ENCODE data around the gene AGRN.

The AGRN gene

GRCh38 chr1:1040004-1040991 lies 20.4 kb downstream of the AGRN start:
- peaks cover 0 to 6% of the 10 kb centered on the region in 2 donors for H3K36me3 ChIP-seq (ENCODE audit: control insufficient read depth in 1 of 2, insufficient read depth in 2 of 2, low read length in 2 of 2)
- H3K27ac ChIP-seq (ENCODE audit: low read depth, low read length) = no peak overlapping the region
- H3K9me3 ChIP-seq (ENCODE audit: control insufficient read depth in 1 of 2, low read length in 2 of 2) = no peaks in the 10 kb centered on the region
- H3K4me1 ChIP-seq (ENCODE audit: control insufficient read depth in 1 of 2, insufficient read depth in 2 of 2, low read length in 2 of 2) = peaks cover 9 to 20% of the 10 kb centered on the region in 2 donors
- peak overlapping the region; percentile 50 to 54 for H3K4me3 ChIP-seq (ENCODE audit: low read depth in 1 of 2, low read length in 2 of 2)
- no peak overlapping the region for H3K9ac ChIP-seq (ENCODE audit: low read depth in 1 of 2, low read length in 2 of 2)
- peaks cover 17 to 25% of the 10 kb centered on the region in 2 donors for H3K27me3 ChIP-seq (ENCODE audit: control insufficient read depth in 1 of 2, insufficient read depth in 2 of 2, low read length in 2 of 2)

- peaks cover 9 to 20% of the 10 kb centered on the region in 2 donors for H3K4me1 ChIP-seq (ENCODE audit: control insufficient read depth in 1 of 2, insufficient read depth in 2 of 2, low read length in 2 of 2)
- H3K4me3 ChIP-seq (ENCODE audit: low read depth in 1 of 2, low read length in 2 of 2) = no peak overlapping the region
- no peaks in the 10 kb centered on the region for H3K9me3 ChIP-seq (ENCODE audit: control insufficient read depth in 1 of 2, low read length in 2 of 2)
- H3K36me3 ChIP-seq (ENCODE audit: control insufficient read depth in 1 of 2, insufficient read depth in 2 of 2, low read length in 2 of 2) = peaks cover 0 to 6% of the 10 kb centered on the region in 2 donors
- no peak overlapping the region for H3K27ac ChIP-seq (ENCODE audit: low read depth, low read length)
- H3K9ac ChIP-seq (ENCODE audit: low read depth in 1 of 2, low read length in 2 of 2) = no peak overlapping the region
- peaks cover 17 to 25% of the 10 kb centered on the region in 2 donors for H3K27me3 ChIP-seq (ENCODE audit: control insufficient read depth in 1 of 2, insufficient read depth in 2 of 2, low read length in 2 of 2)
These were observed 21.2 kb downstream of the AGRN start for GRCh38 chr1:1041092-1041523.

- H3K9me3 ChIP-seq (ENCODE audit: control insufficient read depth in 1 of 2, low read length in 2 of 2) = no peaks in the 10 kb centered on the region
- H3K4me1 ChIP-seq (ENCODE audit: control insufficient read depth in 1 of 2, insufficient read depth in 2 of 2, low read length in 2 of 2) = peaks cover 9 to 20% of the 10 kb centered on the region in 2 donors
- H3K27me3 ChIP-seq (ENCODE audit: control insufficient read depth in 1 of 2, insufficient read depth in 2 of 2, low read length in 2 of 2) = peaks cover 17 to 22% of the 10 kb centered on the region in 2 donors
- no peak overlapping the region for H3K27ac ChIP-seq (ENCODE audit: low read depth, low read length)
- peaks cover 0 to 7% of the 10 kb centered on the region in 2 donors for H3K36me3 ChIP-seq (ENCODE audit: control insufficient read depth in 1 of 2, insufficient read depth in 2 of 2, low read length in 2 of 2)
- H3K4me3 ChIP-seq (ENCODE audit: low read depth in 1 of 2, low read length in 2 of 2) = no peak overlapping the region
- H3K9ac ChIP-seq (ENCODE audit: low read depth in 1 of 2, low read length in 2 of 2) = no peak overlapping the region
These were observed 22.0 kb downstream of the AGRN start for GRCh38 chr1:1041873-1042272.

DNA sequence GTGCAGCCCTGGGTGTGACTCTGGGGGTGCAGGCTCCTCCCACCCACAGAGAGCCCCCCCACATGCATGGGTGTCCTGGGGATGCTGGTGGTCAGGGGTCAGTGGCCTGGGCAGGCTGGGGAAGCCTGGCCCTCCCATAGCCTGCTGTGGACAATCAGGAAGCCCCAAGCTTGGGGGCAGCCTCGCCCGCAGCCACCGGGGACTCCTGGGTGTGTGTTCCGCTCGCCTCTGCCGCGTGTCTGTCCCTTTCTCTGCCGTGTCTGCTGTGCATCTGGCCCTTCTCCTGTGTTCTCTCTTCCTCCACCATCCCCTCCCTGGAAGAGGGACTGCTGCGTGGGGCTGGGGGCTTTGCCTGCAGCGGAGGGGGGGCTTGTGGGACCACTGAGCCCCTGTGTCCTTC lies 22.9 kb downstream of the AGRN start:
- H3K27me3 ChIP-seq (ENCODE audit: control insufficient read depth in 1 of 2, insufficient read depth in 2 of 2, low read length in 2 of 2) = peaks cover 14 to 17% of the 10 kb centered on the region in 2 donors
- H3K27ac ChIP-seq (ENCODE audit: low read depth, low read length) = no peak overlapping the region
- H3K36me3 ChIP-seq (ENCODE audit: control insufficient read depth in 1 of 2, insufficient read depth in 2 of 2, low read length in 2 of 2) = peaks cover 0 to 11% of the 10 kb centered on the region in 2 donors
- peaks cover 9 to 20% of the 10 kb centered on the region in 2 donors for H3K4me1 ChIP-seq (ENCODE audit: control insufficient read depth in 1 of 2, insufficient read depth in 2 of 2, low read length in 2 of 2)
- H3K9me3 ChIP-seq (ENCODE audit: control insufficient read depth in 1 of 2, low read length in 2 of 2) = no peaks in the 10 kb centered on the region
- no peak overlapping the region for H3K4me3 ChIP-seq (ENCODE audit: low read depth in 1 of 2, low read length in 2 of 2)
- H3K9ac ChIP-seq (ENCODE audit: low read depth in 1 of 2, low read length in 2 of 2) = no peak overlapping the region

DNA sequence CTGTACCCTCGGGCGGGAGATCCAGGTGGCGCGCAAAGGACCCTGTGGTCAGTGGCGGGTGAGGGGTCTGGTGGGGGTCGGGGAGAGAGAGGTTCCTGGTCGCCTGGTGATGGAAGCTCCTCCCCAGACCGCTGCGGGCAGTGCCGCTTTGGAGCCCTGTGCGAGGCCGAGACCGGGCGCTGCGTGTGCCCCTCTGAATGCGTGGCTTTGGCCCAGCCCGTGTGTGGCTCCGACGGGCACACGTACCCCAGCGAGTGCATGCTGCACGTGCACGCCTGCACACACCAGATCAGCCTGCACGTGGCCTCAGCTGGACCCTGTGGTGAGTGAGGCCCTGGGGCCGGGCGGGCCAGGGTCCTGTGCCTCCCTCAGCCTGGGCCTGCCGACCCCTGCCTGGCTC lies 23.5 kb downstream of the AGRN start:
- no peak overlapping the region for H3K4me3 ChIP-seq (ENCODE audit: low read depth in 1 of 2, low read length in 2 of 2)
- H3K27ac ChIP-seq (ENCODE audit: low read depth, low read length) = no peak overlapping the region
- H3K9me3 ChIP-seq (ENCODE audit: control insufficient read depth in 1 of 2, low read length in 2 of 2) = no peaks in the 10 kb centered on the region
- H3K9ac ChIP-seq (ENCODE audit: low read depth in 1 of 2, low read length in 2 of 2) = no peak overlapping the region
- H3K36me3 ChIP-seq (ENCODE audit: control insufficient read depth in 1 of 2, insufficient read depth in 2 of 2, low read length in 2 of 2) = peaks cover 0 to 11% of the 10 kb centered on the region in 2 donors
- peaks cover 9 to 12% of the 10 kb centered on the region in 2 donors for H3K27me3 ChIP-seq (ENCODE audit: control insufficient read depth in 1 of 2, insufficient read depth in 2 of 2, low read length in 2 of 2)
- peaks cover 9 to 20% of the 10 kb centered on the region in 2 donors for H3K4me1 ChIP-seq (ENCODE audit: control insufficient read depth in 1 of 2, insufficient read depth in 2 of 2, low read length in 2 of 2)

DNA sequence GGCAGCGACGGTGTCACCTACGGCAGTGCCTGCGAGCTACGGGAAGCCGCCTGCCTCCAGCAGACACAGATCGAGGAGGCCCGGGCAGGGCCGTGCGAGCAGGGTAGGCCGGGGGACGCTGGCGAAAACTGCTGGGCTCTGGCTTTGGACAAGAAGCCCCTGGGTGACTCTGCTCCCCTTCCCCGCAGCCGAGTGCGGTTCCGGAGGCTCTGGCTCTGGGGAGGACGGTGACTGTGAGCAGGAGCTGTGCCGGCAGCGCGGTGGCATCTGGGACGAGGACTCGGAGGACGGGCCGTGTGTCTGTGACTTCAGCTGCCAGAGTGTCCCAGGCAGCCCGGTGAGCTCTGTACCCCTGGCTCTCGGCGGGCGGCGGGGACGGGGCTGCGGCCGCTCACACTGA lies 24.0 kb downstream of the AGRN start:
- Histone ChIP-seq H3K27me3 (ENCODE audit: control insufficient read depth in 1 of 2, insufficient read depth in 2 of 2, low read length in 2 of 2) (peaks cover 4 to 10% of the 10 kb centered on the region in 2 donors), H3K9me3 (ENCODE audit: control insufficient read depth in 1 of 2, low read length in 2 of 2) (no peaks in the 10 kb centered on the region), H3K27ac (ENCODE audit: low read depth, low read length) (no peak overlapping the region), H3K4me3 (ENCODE audit: low read depth in 1 of 2, low read length in 2 of 2) (no peak overlapping the region), H3K36me3 (ENCODE audit: control insufficient read depth in 1 of 2, insufficient read depth in 2 of 2, low read length in 2 of 2) (peaks cover 0 to 11% of the 10 kb centered on the region in 2 donors), H3K9ac (ENCODE audit: low read depth in 1 of 2, low read length in 2 of 2) (no peak overlapping the region), H3K4me1 (ENCODE audit: control insufficient read depth in 1 of 2, insufficient read depth in 2 of 2, low read length in 2 of 2) (peaks cover 9 to 15% of the 10 kb centered on the region in 2 donors)

- H3K9ac ChIP-seq (ENCODE audit: low read depth in 1 of 2, low read length in 2 of 2) = no peak overlapping the region
- no peak overlapping the region for H3K4me3 ChIP-seq (ENCODE audit: low read depth in 1 of 2, low read length in 2 of 2)
- H3K27ac ChIP-seq (ENCODE audit: low read depth, low read length) = no peak overlapping the region
- no peaks in the 10 kb centered on the region for H3K9me3 ChIP-seq (ENCODE audit: control insufficient read depth in 1 of 2, low read length in 2 of 2)
- H3K27me3 ChIP-seq (ENCODE audit: control insufficient read depth in 1 of 2, insufficient read depth in 2 of 2, low read length in 2 of 2) = peaks cover 0 to 7% of the 10 kb centered on the region in 2 donors
- H3K4me1 ChIP-seq (ENCODE audit: control insufficient read depth in 1 of 2, insufficient read depth in 2 of 2, low read length in 2 of 2) = peaks cover 9% of the 10 kb centered on the region in 2 donors
- H3K36me3 ChIP-seq (ENCODE audit: control insufficient read depth in 1 of 2, insufficient read depth in 2 of 2, low read length in 2 of 2) = peaks cover 0 to 11% of the 10 kb centered on the region in 2 donors
These were observed 24.6 kb downstream of the AGRN start for GRCh38 chr1:1044455-1045078.

DNA sequence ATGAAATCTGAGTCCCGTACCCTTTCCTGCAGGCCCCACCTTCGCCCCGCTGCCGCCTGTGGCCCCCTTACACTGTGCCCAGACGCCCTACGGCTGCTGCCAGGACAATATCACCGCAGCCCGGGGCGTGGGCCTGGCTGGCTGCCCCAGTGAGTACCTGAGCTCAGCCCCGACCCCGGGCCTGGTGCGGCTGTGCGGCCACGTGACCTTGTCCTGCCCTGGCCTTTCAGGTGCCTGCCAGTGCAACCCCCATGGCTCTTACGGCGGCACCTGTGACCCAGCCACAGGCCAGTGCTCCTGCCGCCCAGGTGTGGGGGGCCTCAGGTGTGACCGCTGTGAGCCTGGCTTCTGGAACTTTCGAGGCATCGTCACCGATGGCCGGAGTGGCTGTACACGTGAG lies 25.2 kb downstream of the AGRN start:
- Histone ChIP-seq H3K36me3 (ENCODE audit: control insufficient read depth in 1 of 2, insufficient read depth in 2 of 2, low read length in 2 of 2) (peaks cover 0 to 11% of the 10 kb centered on the region in 2 donors), H3K9me3 (ENCODE audit: control insufficient read depth in 1 of 2, low read length in 2 of 2) (no peaks in the 10 kb centered on the region), H3K27me3 (ENCODE audit: control insufficient read depth in 1 of 2, insufficient read depth in 2 of 2, low read length in 2 of 2) (peaks cover 0 to 2% of the 10 kb centered on the region in 2 donors), H3K9ac (ENCODE audit: low read depth in 1 of 2, low read length in 2 of 2) (no peak overlapping the region), H3K4me3 (ENCODE audit: low read depth in 1 of 2, low read length in 2 of 2) (no peak overlapping the region), H3K4me1 (ENCODE audit: control insufficient read depth in 1 of 2, insufficient read depth in 2 of 2, low read length in 2 of 2) (peaks cover 4 to 5% of the 10 kb centered on the region in 2 donors), H3K27ac (ENCODE audit: low read depth, low read length) (no peak overlapping the region)

GRCh38 chr1:1046243-1046642 lies 26.3 kb downstream of the AGRN start:
- Histone ChIP-seq H3K9ac (ENCODE audit: low read depth in 1 of 2, low read length in 2 of 2) (no peak overlapping the region), H3K9me3 (ENCODE audit: control insufficient read depth in 1 of 2, low read length in 2 of 2) (no peaks in the 10 kb centered on the region), H3K4me1 (ENCODE audit: control insufficient read depth in 1 of 2, insufficient read depth in 2 of 2, low read length in 2 of 2) (peaks cover 0 to 8% of the 10 kb centered on the region in 2 donors), H3K27me3 (ENCODE audit: control insufficient read depth in 1 of 2, insufficient read depth in 2 of 2, low read length in 2 of 2) (no peaks in the 10 kb centered on the region), H3K4me3 (ENCODE audit: low read depth in 1 of 2, low read length in 2 of 2) (no peak overlapping the region), H3K36me3 (ENCODE audit: control insufficient read depth in 1 of 2, insufficient read depth in 2 of 2, low read length in 2 of 2) (peaks cover 0 to 11% of the 10 kb centered on the region in 2 donors), H3K27ac (ENCODE audit: low read depth, low read length) (no peak overlapping the region)

GRCh38 chr1:1046767-1047166 lies 26.8 kb downstream of the AGRN start:
- H3K4me1 ChIP-seq (ENCODE audit: control insufficient read depth in 1 of 2, insufficient read depth in 2 of 2, low read length in 2 of 2) = peaks cover 0 to 8% of the 10 kb centered on the region in 2 donors
- H3K9me3 ChIP-seq (ENCODE audit: control insufficient read depth in 1 of 2, low read length in 2 of 2) = no peaks in the 10 kb centered on the region
- no peak overlapping the region for H3K4me3 ChIP-seq (ENCODE audit: low read depth in 1 of 2, low read length in 2 of 2)
- no peak overlapping the region for H3K27ac ChIP-seq (ENCODE audit: low read depth, low read length)
- peaks cover 0 to 11% of the 10 kb centered on the region in 2 donors for H3K36me3 ChIP-seq (ENCODE audit: control insufficient read depth in 1 of 2, insufficient read depth in 2 of 2, low read length in 2 of 2)
- H3K9ac ChIP-seq (ENCODE audit: low read depth in 1 of 2, low read length in 2 of 2) = no peak overlapping the region
- no peaks in the 10 kb centered on the region for H3K27me3 ChIP-seq (ENCODE audit: control insufficient read depth in 1 of 2, insufficient read depth in 2 of 2, low read length in 2 of 2)

Measured in duodenal mucosa (tissue), 2 donors.